Endometrium (tissue), 2 donors: ENCODE data around the gene HES7.
A peak's percentile ranks its signal among the peaks of the same experiment; 100 is the strongest.
"Not testable (repeated sequence)": the region's sequence is repeated elsewhere in the genome, so short reads cannot be mapped to it uniquely, and the experiment has no call there.

Experiments used
- FAIRE-seq: peaks from 2 replicates; lab custom pipeline; 2012; peaks lifted over from hg19 to GRCh38; lab: Jason Lieb, UNC
- donor health status: control.
- donor health status: control.

Gene HES7

GRCh38 chr17:8122422-8122923, 1.4 kb downstream of the HES7 start:
- FAIRE-seq = no peak

- FAIRE-seq = no peak
Observed at GRCh38 chr17:8121681-8122421, 2.1 kb downstream of the HES7 start.

- no peak for FAIRE-seq
Observed at GRCh38 chr17:8121407-8121680, 2.6 kb downstream of the HES7 start.

DNA sequence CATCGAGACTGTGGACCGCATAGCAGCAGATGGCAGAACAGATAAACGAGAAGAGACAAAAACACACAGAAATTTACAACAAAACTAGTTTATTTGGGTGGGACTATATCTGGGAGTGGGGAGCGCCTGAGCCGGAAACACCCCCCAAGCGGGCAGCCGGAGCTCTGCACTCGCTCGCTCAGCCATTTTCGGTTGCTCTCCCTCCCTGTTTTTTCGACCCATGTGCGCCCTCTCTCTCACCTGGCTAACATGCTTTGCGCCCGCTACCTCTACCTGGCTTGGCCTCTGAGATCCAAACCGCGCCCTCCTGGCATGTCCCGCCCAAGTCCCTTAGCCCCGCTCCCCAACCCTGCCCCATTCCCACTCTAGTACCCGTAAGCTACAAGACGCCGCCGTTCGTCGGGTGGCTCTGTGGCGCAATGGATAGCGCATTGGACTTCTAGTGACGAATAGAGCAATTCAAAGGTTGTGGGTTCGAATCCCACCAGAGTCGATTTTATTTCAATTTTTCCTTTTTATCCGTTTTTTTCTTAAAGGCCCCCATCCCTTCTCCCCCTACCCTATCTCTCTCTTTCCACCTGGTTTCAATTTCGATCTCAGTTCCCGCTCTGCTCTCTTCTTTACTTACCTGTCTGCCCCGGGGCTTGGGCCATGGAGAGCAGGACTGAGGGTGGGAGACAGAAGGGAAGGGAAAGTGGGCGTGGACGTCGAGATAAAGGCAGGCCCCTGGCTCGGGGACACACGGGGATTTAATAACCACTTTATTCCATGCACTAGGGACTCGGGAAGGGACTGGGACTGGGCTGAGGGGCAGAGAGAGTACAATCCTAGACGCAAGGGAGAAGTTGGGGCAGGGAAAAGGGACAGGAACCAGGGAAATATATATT, 3.1 kb downstream of the HES7 start:
- no peak for FAIRE-seq

- FAIRE-seq = peak; percentile 87
Observed at GRCh38 chr17:8119581-8120519, 4.1 kb downstream of the HES7 start.

- no peak for FAIRE-seq
Observed at GRCh38 chr17:8118769-8119580, 4.9 kb downstream of the HES7 start.

- no peak for FAIRE-seq
Observed at GRCh38 chr17:8117980-8118768, 5.7 kb downstream of the HES7 start, which contains the start of gene ALOXE3. Gene ALOXE3 (minus strand): TSS chr17:8118514. CDS start chr17:8117990, 524 bp downstream.

DNA sequence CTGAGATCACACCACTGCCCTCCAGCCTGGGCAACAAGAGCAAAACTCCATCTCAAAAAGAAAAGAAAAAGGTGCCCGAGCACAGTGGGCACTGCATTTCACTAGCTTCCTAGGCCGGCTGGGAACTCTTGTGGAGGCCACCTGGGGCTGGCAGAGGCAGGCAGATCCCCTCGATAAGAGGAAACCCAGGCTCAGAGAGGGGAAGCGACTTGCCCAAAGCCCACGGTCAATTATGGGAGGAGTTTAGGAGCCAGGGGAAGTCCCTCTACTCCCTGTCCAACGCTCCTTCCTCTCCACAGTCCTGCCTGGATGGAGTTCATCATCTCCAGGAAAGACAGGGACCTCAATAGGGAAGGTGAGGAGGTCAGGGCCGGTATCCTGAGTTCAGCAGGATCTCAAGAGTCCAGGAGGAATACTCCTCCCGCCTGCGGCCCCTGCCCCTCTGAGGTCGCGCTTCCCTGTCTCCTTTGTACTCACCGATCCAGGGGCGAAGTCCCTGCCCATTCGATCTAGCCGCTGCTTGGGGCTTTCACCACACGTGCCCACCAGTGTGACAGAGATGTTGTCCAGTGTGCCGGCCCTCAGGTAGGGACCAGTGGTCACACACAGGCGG, 6.4 kb downstream of the HES7 start:
- no peak for FAIRE-seq

- FAIRE-seq = no peak
Observed at GRCh38 chr17:8116776-8117175, 7.1 kb downstream of the HES7 start.

- no peak for FAIRE-seq
Observed at GRCh38 chr17:8110907-8111306, 13.0 kb downstream of the HES7 start.

DNA sequence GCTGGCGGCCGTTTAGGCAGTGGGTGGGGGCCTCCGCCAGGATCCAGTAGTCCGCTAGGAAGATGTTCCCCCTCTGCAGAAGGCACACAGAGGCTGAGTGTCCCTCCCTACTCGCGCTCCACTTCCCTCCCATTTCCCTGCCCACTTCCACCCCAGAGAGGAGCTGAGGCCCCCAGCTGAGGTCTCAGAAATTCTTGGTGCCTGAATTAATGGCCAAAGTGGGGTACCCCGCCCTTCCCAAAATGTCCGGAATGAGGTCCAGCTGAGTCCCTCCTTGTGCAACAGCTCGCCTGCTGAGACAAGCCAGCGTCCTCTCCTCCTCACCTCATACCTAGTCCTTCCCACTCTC, 13.5 kb downstream of the HES7 start:
- no peak for FAIRE-seq

- no peak for FAIRE-seq
Observed at GRCh38 chr17:8109661-8110455, 14.0 kb downstream of the HES7 start.

DNA sequence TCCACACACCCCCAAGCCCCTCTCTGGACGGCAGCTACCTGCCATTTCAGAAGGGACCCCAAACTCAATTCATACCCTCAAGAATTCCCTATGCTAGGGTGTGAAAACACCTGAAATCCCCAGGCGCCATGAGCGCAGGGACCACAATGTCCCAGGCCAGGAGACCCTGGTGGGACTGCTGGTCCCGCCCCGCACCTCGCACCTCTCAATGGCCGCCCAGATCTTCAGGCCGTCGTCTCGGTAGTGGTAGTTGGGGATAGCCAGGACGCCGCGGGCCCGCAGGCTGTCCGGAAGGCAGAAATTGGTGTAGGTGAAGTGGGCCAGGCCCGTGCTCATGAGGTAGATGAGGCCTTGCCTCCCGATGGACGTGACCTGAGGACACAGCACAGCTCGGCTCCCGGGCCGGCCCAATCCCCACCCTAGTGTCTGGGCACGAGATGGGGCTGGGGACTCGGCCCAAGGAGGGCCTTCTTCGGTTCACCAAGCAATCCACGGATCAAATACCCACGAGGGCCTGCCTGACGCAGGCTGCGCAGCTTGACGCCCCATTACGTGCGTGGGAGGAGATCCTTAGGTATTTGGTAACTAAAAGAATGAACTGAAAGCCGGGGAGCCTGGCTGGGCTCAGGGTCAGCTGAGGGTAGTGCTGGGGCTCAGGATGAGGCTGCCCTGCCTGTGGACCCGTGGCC, 14.8 kb downstream of the HES7 start:
- FAIRE-seq = no peak

GRCh38 chr17:8106980-8107379, 16.9 kb downstream of the HES7 start:
- FAIRE-seq = not testable (repeated sequence)

DNA sequence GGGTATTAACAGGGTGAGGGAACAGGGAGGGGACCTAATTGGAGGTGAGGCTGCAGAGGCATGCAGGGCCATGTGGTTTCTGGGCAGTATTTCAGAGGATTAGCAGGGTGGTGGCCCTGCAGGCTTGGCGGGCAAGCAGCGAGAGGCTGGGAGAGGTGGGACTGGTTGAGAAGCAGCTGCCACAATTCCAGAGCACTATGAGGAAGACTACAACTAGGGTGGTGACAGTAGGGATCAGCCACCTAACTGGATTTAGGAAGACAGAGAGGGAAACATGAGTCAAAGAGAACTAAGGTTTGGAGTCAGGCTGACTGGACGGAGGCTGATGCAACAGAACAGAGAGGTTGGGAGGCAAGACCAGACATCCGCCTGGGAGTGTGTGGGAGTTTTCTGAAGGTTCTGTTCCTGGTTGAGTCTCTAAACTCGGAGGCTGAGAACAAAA, 17.9 kb downstream of the HES7 start:
- FAIRE-seq = no peak

DNA sequence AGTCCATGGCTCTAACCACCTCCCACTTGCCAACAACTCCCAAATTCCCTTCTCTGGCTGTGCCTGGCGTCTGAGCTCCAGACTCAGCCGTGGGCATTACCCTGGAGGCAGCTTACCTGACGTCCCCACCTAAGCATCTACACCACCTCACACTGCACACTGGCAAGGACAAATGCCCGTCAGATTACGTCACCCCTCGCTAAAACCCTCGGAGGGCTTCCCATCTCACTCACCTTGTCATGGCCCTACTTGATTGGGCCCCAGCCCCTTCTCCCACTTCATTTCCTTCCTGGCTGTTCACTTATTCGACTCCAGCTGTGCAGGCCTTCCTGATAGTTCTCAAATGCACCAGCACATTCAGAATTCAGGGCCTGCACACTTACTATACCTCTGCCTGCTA, 19.0 kb downstream of the HES7 start:
- FAIRE-seq = no peak

DNA sequence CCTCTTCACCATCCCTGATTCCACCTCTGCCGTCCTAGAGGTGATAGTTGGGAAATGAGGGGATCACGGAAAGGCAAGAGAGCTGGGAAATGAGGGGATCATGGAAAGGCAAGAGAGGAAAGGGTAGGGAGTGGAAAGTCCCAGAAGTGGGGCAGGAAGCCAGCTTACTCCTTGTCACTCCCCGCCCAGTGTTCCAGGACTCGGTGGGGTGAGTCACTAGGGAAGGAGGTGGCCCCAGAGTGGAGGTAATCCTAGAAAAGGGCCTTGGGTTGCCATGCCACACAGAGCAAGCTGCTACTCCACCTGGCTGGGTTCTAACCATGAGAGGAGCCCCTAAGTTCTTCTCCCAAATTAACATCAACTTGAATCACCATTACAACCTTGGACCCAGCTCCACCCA, 20.4 kb downstream of the HES7 start:
- no peak for FAIRE-seq

GRCh38 chr17:8101721-8102120, 22.2 kb downstream of the HES7 start:
- FAIRE-seq = no peak

- no peak for FAIRE-seq
Observed at GRCh38 chr17:8100763-8101162, 23.1 kb downstream of the HES7 start.
